Large intestine (tissue), 12 donors: ENCODE data around the gene DGCR2. TPM values are rescaled to one million over a fixed set of nuclear protein-coding genes. Genes with fewer than 3 reads are reported as not detected.
"Not testable (repeated sequence)": the region's sequence is repeated elsewhere in the genome, so short reads cannot be mapped to it uniquely, and the experiment has no call there.

Source experiments
- DNase-seq, 2 donors: peaks; one replicate each; pipeline versions ENCODE4 v3.0.0 to v3.0.0-alpha.2; 2013
- H3K27ac ChIP-seq: one replicate; pipeline ENCODE4 v1.5.1; 2013; ENCODE audit warnings: low read length
- H3K27me3 ChIP-seq: 2 replicates; pipeline ENCODE4 v1.6.1; 2013; ENCODE audit warnings: low read length; ENCODE audit not compliant: control insufficient read depth, insufficient read depth
- H3K36me3 ChIP-seq: 2 replicates; pipeline ENCODE4 v1.6.1; 2013; ENCODE audit warnings: low read length; ENCODE audit not compliant: control insufficient read depth, insufficient read depth
- H3K4me1 ChIP-seq: one replicate; pipeline ENCODE4 v1.6.1; 2013; ENCODE audit warnings: low read length; ENCODE audit not compliant: control insufficient read depth, insufficient read depth
- H3K4me3 ChIP-seq: one replicate; pipeline ENCODE4 v1.5.1; 2013; ENCODE audit warnings: low read length
- H3K9me3 ChIP-seq: one replicate; pipeline ENCODE4 v1.6.1; 2013; ENCODE audit warnings: mild to moderate bottlenecking, low read depth, low read length, moderate library complexity; ENCODE audit not compliant: control insufficient read depth
- WGBS: methylation state at CpG from one replicate; pipeline ENCODE4 v1.1.5; 2013; ENCODE audit warnings: low lambda C conversion rate; ENCODE audit not compliant: insufficient coverage; 5-methylcytosine and 5-hydroxymethylcytosine counted together
- long read RNA-seq, 11 donors: transcript quantifications; one replicate each; lab custom pipeline, GENCODE V29; 2026
- polyA plus RNA-seq: library from polyadenylated mRNA; unstranded; fragments of 120-200 nt; gene quantifications from one replicate; pipeline ENCODE4 v1.2.1, GENCODE V29; 2013

The DGCR2 gene
- 53.1 TPM for polyA plus RNA-seq
- long read RNA-seq, donor 1, full-length matches to known transcripts, result 5 of 5 reads
- long read RNA-seq, donor 1, partial matches to known transcripts, result 0 of 5 reads
- long read RNA-seq, donor 1, other reads (novel, unspliced or antisense), result 0 of 5 reads
- long read RNA-seq, donor 2, full-length matches to known transcripts, result 9 of 9 reads
- long read RNA-seq, donor 2, partial matches to known transcripts, result 0 of 9 reads
- long read RNA-seq, donor 2, other reads (novel, unspliced or antisense), result 0 of 9 reads
- long read RNA-seq, donor 3, full-length matches to known transcripts, result 6 of 11 reads
- long read RNA-seq, donor 3, partial matches to known transcripts, result 5 of 11 reads
- long read RNA-seq, donor 3, other reads (novel, unspliced or antisense), result 0 of 11 reads
- long read RNA-seq, donor 4, result 0 reads
- long read RNA-seq, donor 5, full-length matches to known transcripts, result 6 of 6 reads
- long read RNA-seq, donor 5, partial matches to known transcripts, result 0 of 6 reads
- long read RNA-seq, donor 5, other reads (novel, unspliced or antisense), result 0 of 6 reads
- long read RNA-seq, donor 6, full-length matches to known transcripts, result 7 of 20 reads
- long read RNA-seq, donor 6, partial matches to known transcripts, result 13 of 20 reads
- long read RNA-seq, donor 6, other reads (novel, unspliced or antisense), result 0 of 20 reads
- long read RNA-seq, donor 7, full-length matches to known transcripts, result 3 of 3 reads
- long read RNA-seq, donor 7, partial matches to known transcripts, result 0 of 3 reads
- long read RNA-seq, donor 7, other reads (novel, unspliced or antisense), result 0 of 3 reads
- long read RNA-seq, donor 8, full-length matches to known transcripts, result 7 of 12 reads
- long read RNA-seq, donor 8, partial matches to known transcripts, result 5 of 12 reads
- long read RNA-seq, donor 8, other reads (novel, unspliced or antisense), result 0 of 12 reads
- long read RNA-seq, donor 9, full-length matches to known transcripts, result 2 of 2 reads
- long read RNA-seq, donor 9, partial matches to known transcripts, result 0 of 2 reads
- long read RNA-seq, donor 9, other reads (novel, unspliced or antisense), result 0 of 2 reads
- long read RNA-seq, donor 10, full-length matches to known transcripts, result 11 of 16 reads
- long read RNA-seq, donor 10, partial matches to known transcripts, result 5 of 16 reads
- long read RNA-seq, donor 10, other reads (novel, unspliced or antisense), result 0 of 16 reads
- long read RNA-seq, donor 11, full-length matches to known transcripts, result 7 of 7 reads
- long read RNA-seq, donor 11, partial matches to known transcripts, result 0 of 7 reads
- long read RNA-seq, donor 11, other reads (novel, unspliced or antisense), result 0 of 7 reads

GRCh38 chr22:19122143-19122751, at the start of gene DGCR2:
TSS of gene DGCR2 (minus strand) at chr22:19122412. CDS start at chr22:19122206, 206 bp downstream.
- Histone ChIP-seq H3K27me3 (no peaks in the 10 kb centered on the region), H3K9me3 (no peaks in the 10 kb centered on the region), H3K4me3 (peak within 1 kb of the TSS; percentile 92), H3K4me1 (peaks cover 27% of the 10 kb centered on the region), H3K27ac (peak within 1 kb of the TSS; percentile 97), H3K36me3 (peaks cover 20% of the 10 kb centered on the region)
- peak; percentile 97 for DNase-seq
- no CpG with 5 or more reads among the region's 67 CpGs for WGBS

- Histone ChIP-seq H3K27ac (no peak overlapping the region), H3K4me3 (no peak overlapping the region), H3K9me3 (no peaks in the 10 kb centered on the region), H3K27me3 (peaks cover 44% of the 10 kb centered on the region), H3K4me1 (peaks cover 40% of the 10 kb centered on the region), H3K36me3 (peaks cover 8% of the 10 kb centered on the region)
- no peak for DNase-seq
- WGBS, result no CpG with 5 or more reads among the region's 7 CpGs
Measured at GRCh38 chr22:19169947-19170318, 47.7 kb upstream of the DGCR2 start.

- H3K27me3 ChIP-seq, result peaks cover 44% of the 10 kb centered on the region
Measured at GRCh38 chr22:19169002-19169946, 47.1 kb upstream of the DGCR2 start.

GRCh38 chr22:19168088-19168890, 46.1 kb upstream of the DGCR2 start:
- Histone ChIP-seq H3K27ac (no peak overlapping the region), H3K4me3 (no peak overlapping the region), H3K4me1 (peaks cover 24% of the 10 kb centered on the region), H3K27me3 (peaks cover 44% of the 10 kb centered on the region), H3K36me3 (no peaks in the 10 kb centered on the region), H3K9me3 (peaks cover 2% of the 10 kb centered on the region)
- no peak for DNase-seq
- WGBS, result no CpG with 5 or more reads among the region's 17 CpGs

More at GRCh38 chr22:19169002-19169946, 47.1 kb upstream of the DGCR2 start:
- Histone ChIP-seq H3K4me3 (no peak overlapping the region), H3K9me3 (peaks cover under 1% of the 10 kb centered on the region), H3K27ac (no peak overlapping the region), H3K4me1 (peaks cover 33% of the 10 kb centered on the region), H3K36me3 (peaks cover 4% of the 10 kb centered on the region)
- WGBS, result no CpG with 5 or more reads among the region's 58 CpGs
- no peak for DNase-seq

DNA sequence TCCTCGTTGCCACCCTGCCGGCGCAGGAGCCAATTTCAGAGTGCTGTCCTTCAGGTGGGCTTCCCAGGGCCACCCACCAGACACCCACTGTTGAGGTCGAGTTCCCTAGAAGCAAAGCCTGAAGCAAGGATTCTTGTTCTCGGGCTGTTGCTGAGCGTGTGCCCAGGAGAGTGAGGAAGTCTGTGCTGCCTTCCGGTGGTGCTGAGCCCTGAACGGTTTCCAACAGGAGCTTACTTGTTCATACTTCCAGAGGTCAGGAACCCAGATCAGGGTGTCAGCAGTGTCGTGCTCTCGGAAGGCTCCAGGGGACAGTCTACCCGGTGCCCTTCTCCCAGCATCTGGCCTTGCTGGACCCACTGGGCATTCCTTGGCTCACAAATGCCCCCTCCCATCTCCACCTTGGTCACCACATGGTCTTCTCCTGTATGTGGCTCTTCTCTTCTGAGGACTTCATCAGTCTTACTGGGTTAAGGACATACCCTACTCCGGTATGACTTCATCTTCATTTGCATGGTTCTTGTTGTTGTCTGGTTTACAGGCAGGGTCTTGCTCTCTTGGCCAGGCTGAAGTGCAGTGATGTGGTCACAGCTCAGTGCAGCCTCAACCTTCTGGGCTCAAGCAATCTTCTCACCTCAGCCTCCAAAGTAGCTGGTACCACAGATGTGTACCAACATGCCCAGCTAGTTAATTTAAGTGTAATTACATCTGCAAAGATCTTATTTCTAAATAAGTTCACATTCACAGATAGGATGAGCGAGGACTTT, 45.1 kb upstream of the DGCR2 start:
- Histone ChIP-seq H3K4me1 (peaks cover 17% of the 10 kb centered on the region), H3K36me3 (no peaks in the 10 kb centered on the region), H3K4me3 (no peak overlapping the region), H3K27ac (no peak overlapping the region), H3K27me3 (peaks cover 48% of the 10 kb centered on the region), H3K9me3 (peaks cover 2% of the 10 kb centered on the region)
- no CpG with 5 or more reads among the region's 13 CpGs for WGBS
- DNase-seq, result no peak

GRCh38 chr22:19166421-19166820, 44.2 kb upstream of the DGCR2 start:
- WGBS, result 80% methylated on average over 2 of the region's 8 CpGs
- no peak overlapping the region for H3K4me3 ChIP-seq
- H3K4me1 ChIP-seq, result peaks cover 17% of the 10 kb centered on the region
- peaks cover 2% of the 10 kb centered on the region for H3K9me3 ChIP-seq
- H3K36me3 ChIP-seq, result no peaks in the 10 kb centered on the region
- peaks cover 53% of the 10 kb centered on the region for H3K27me3 ChIP-seq
- no peak overlapping the region for H3K27ac ChIP-seq
- DNase-seq, result no peak

GRCh38 chr22:19164425-19164824, 42.2 kb upstream of the DGCR2 start:
- Histone ChIP-seq H3K4me1 (peaks cover under 1% of the 10 kb centered on the region), H3K9me3 (peaks cover 2% of the 10 kb centered on the region), H3K4me3 (no peak overlapping the region), H3K36me3 (no peaks in the 10 kb centered on the region), H3K27me3 (peaks cover 41% of the 10 kb centered on the region), H3K27ac (no peak overlapping the region)
- 93% methylated on average over 3 of the region's 6 CpGs for WGBS
- no peak for DNase-seq

DNA sequence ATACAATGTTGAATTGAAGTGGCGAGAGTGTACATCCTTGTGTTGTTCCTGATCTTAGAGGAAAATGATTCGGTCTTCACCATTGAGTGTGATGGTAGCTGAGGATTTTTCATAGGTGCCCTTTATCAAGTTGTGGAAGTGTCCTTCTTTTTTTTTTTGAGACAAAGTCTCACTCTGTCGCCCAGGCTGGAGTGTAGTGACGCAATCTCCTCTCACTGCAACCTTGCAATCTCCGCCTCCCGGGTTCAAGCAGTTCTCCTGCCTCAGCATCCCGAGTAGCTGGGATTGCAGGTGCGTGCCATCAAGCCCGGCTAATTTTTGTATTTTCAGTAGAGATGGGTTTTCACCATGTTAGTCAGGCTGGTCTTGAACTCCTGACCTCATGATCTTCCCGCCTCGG, 36.4 kb upstream of the DGCR2 start:
- peaks cover 20% of the 10 kb centered on the region for H3K27me3 ChIP-seq
- not testable (repeated sequence) for DNase-seq, H3K4me1 ChIP-seq, H3K9me3 ChIP-seq, H3K36me3 ChIP-seq, H3K27ac ChIP-seq, H3K4me3 ChIP-seq
- 100% methylated on average over 2 of the region's 11 CpGs for WGBS
